ENCODE results near the gene CDC25C. TPM values are rescaled to one million over a fixed set of nuclear protein-coding genes. Genes with fewer than 3 reads are reported as not detected.

Gene CDC25C
- total RNA-seq, 2 experiments from 2014 or later = 19.2 to 21.1 TPM

DNA sequence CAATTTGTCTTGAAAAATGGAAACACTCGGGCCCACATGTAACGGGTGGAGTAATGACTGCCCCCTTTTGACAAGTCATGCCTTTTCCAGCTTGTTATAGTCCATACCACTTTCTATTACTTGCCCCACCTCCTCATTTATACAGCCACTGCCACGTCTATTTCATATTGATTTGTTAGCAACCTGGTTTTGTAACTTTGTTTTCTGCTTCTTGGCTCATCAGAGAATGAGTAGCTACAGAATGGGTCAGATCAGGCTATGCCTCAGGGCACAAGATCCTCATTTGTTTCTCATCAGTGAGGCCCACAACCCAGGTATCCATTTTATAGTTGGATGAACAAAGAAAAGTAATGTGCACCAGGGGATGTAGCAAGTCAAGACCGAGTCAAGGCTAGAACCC lies 58.9 kb downstream of the CDC25C start:
- POLR2A ChIA-PET = no interaction called here
- no peak for TF ChIP-seq EZH2phosphoT487 (IDR thresholded peaks at IDR 0.05; ENCODE audit: borderline replicate concordance, low read depth, low read length)
- TF ChIP-seq, protein P1, sequence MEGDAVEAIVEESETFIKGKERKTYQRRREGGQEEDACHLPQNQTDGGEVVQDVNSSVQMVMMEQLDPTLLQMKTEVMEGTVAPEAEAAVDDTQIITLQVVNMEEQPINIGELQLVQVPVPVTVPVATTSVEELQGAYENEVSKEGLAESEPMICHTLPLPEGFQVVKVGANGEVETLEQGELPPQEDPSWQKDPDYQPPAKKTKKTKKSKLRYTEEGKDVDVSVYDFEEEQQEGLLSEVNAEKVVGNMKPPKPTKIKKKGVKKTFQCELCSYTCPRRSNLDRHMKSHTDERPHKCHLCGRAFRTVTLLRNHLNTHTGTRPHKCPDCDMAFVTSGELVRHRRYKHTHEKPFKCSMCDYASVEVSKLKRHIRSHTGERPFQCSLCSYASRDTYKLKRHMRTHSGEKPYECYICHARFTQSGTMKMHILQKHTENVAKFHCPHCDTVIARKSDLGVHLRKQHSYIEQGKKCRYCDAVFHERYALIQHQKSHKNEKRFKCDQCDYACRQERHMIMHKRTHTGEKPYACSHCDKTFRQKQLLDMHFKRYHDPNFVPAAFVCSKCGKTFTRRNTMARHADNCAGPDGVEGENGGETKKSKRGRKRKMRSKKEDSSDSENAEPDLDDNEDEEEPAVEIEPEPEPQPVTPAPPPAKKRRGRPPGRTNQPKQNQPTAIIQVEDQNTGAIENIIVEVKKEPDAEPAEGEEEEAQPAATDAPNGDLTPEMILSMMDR (conservative IDR thresholded peaks at IDR 0.05; ENCODE audit: low read length) = no peak

DNA sequence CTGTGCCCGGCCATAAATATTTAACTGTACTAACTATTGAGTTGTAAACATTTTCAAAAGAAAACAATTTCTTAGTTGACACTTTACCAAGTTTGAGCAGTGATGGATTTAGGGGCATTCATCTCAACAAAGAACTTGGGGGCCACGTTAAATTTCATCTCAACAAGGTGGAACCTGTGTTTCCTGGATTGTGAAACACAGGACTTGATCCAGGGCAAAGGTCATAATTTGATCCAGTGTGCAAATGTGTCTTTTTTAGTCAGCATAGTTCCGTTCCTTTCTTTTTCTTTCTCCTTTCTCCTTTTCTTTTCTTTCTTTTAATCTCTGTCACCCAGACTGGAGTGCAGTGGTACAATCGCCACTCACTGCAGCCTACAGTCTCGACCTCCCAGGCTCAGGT lies 60.3 kb downstream of the CDC25C start:
- H3K4me1 ChIP-seq (ENCODE audit: insufficient read depth, low read length, poor library complexity, severe bottlenecking) = no peaks in the 10 kb centered on the region
- BruUV-seq (replicated peaks) = no TSS peak
- no peaks in the 10 kb centered on the region for H3K79me2 ChIP-seq (ENCODE audit: insufficient read depth, low read depth, low read length)
- H3K9me2 ChIP-seq (ENCODE audit: insufficient read depth, low read length) = no peaks in the 10 kb centered on the region
- intact Hi-C loops (cut with micrococcal nuclease; ENCODE audit: unreplicated experiment) = no loop called here
- TF ChIP-seq, protein P1 (conservative IDR thresholded peaks at IDR 0.05; ENCODE audit: low read length) = no peak
- TF ChIP-seq EZH2phosphoT487 (IDR thresholded peaks at IDR 0.05; ENCODE audit: borderline replicate concordance, low read depth, low read length) = no peak
- H3K4me2 ChIP-seq (ENCODE audit: low read length) = no peak overlapping the region
- no peaks in the 10 kb centered on the region for H4K20me1 ChIP-seq (ENCODE audit: insufficient read depth, low read length)
- POLR2A ChIA-PET = interaction anchor here (0.7 kb wide), 1 partner anchor 293 kb away, joined by 4 read pairs; no protein-coding TSS in a partner anchor
- H3K36me3 ChIP-seq (ENCODE audit: insufficient read depth, low read length) = no peaks in the 10 kb centered on the region
- no peaks in the 10 kb centered on the region for H3K9me3 ChIP-seq (ENCODE audit: low read length)
- H3K4me3 ChIP-seq (ENCODE audit: low read depth, low read length, poor library complexity, severe bottlenecking) = no peak overlapping the region
- CTCF ChIA-PET (ENCODE audit: unreplicated experiment) = no interaction called here
- H3K27ac ChIP-seq (ENCODE audit: low read depth, low read length, poor library complexity, severe bottlenecking) = no peak overlapping the region
- H2AFZ ChIP-seq (ENCODE audit: low read length) = no peak overlapping the region
- DNase-seq (ENCODE audit: low spot score) = no peak

More for the DNA sequence above, 58.9 kb downstream of the CDC25C start:
- no peak overlapping the region for H3K4me2 ChIP-seq (ENCODE audit: low read length)
- intact Hi-C loops (cut with micrococcal nuclease; ENCODE audit: unreplicated experiment) = no loop called here
- H3K9me2 ChIP-seq (ENCODE audit: insufficient read depth, low read length) = no peaks in the 10 kb centered on the region
- no peaks in the 10 kb centered on the region for H3K9me3 ChIP-seq (ENCODE audit: low read length)
- H3K4me1 ChIP-seq (ENCODE audit: insufficient read depth, low read length, poor library complexity, severe bottlenecking) = no peaks in the 10 kb centered on the region
- H3K79me2 ChIP-seq (ENCODE audit: insufficient read depth, low read depth, low read length) = no peaks in the 10 kb centered on the region
- no TSS peak for BruUV-seq (replicated peaks)
- CTCF ChIA-PET (ENCODE audit: unreplicated experiment) = no interaction called here
- H3K36me3 ChIP-seq (ENCODE audit: insufficient read depth, low read length) = no peaks in the 10 kb centered on the region
- no peaks in the 10 kb centered on the region for H4K20me1 ChIP-seq (ENCODE audit: insufficient read depth, low read length)
- no peak overlapping the region for H2AFZ ChIP-seq (ENCODE audit: low read length)
- no peak overlapping the region for H3K4me3 ChIP-seq (ENCODE audit: low read depth, low read length, poor library complexity, severe bottlenecking)
- H3K27ac ChIP-seq (ENCODE audit: low read depth, low read length, poor library complexity, severe bottlenecking) = no peak overlapping the region
- DNase-seq (ENCODE audit: low spot score) = no peak

DNA sequence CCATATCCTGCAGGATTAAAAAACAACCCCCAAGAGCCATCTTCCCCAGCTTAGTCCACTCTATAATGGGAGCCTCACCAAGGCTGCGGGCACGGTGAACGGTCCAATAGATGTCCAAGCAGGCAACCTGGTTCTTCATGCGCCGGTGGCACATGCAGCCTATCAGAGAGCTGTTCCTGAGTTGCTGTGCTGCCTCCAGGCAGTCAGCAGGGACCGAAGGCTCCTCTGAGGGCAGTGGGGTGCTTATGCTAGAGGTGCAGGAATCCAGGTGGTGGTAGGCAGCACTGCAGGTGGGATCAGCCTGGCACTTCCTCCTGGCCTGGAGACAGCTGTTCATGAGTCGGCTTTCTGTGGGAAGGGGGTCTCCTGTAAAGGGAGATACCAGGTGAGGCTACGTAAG lies 67.4 kb downstream of the CDC25C start:
- Histone ChIP-seq H3K9me2 (ENCODE audit: insufficient read depth, low read length) (no peaks in the 10 kb centered on the region), H3K27ac (ENCODE audit: low read depth, low read length, poor library complexity, severe bottlenecking) (no peak overlapping the region), H3K36me3 (ENCODE audit: insufficient read depth, low read length) (no peaks in the 10 kb centered on the region), H3K4me2 (ENCODE audit: low read length) (no peak overlapping the region), H2AFZ (ENCODE audit: low read length) (no peak overlapping the region), H3K9me3 (ENCODE audit: low read length) (no peaks in the 10 kb centered on the region), H3K79me2 (ENCODE audit: insufficient read depth, low read depth, low read length) (no peaks in the 10 kb centered on the region), H4K20me1 (ENCODE audit: insufficient read depth, low read length) (no peaks in the 10 kb centered on the region), H3K4me1 (ENCODE audit: insufficient read depth, low read length, poor library complexity, severe bottlenecking) (no peaks in the 10 kb centered on the region), H3K4me3 (ENCODE audit: low read depth, low read length, poor library complexity, severe bottlenecking) (no peak overlapping the region)
- ChIA-PET POLR2A (no interaction called here), CTCF (ENCODE audit: unreplicated experiment) (no interaction called here)
- intact Hi-C loops (cut with micrococcal nuclease; ENCODE audit: unreplicated experiment) = no loop called here
- no peak for TF ChIP-seq EZH2phosphoT487 (IDR thresholded peaks at IDR 0.05; ENCODE audit: borderline replicate concordance, low read depth, low read length)
- TF ChIP-seq, protein P1 (conservative IDR thresholded peaks at IDR 0.05; ENCODE audit: low read length) = no peak
- BruUV-seq (replicated peaks) = no TSS peak
- DNase-seq (ENCODE audit: low spot score) = no peak
